Measurements from ENCODE around the gene SH3GL1.

GRCh38 chr19:4401769-4402170 lies 1.4 kb upstream of the SH3GL1 start:
- TF ChIP-seq CTCF (IDR thresholded peaks at IDR 0.05; ENCODE audit: insufficient read depth, low read depth, low read length) (no peak), EZH2 (IDR thresholded peaks at IDR 0.05; ENCODE audit: insufficient read depth, low read length) (no peak)
